A549 (cell line): ENCODE measurements around the gene CAPN8.

Source experiments
- KDM5A ChIP-seq: fragments of 200-600 bp; sonication (generic); IDR thresholded peaks from 2 replicates; pipeline ENCODE4 v1.6.1; 2016; ENCODE audit warnings: antibody characterized with exemption, mild to moderate bottlenecking
- MAFK ChIP-seq: fragments of 450-650 bp; IDR thresholded peaks from 2 replicates; pipeline ENCODE4 v1.6.1; 2014; ENCODE audit not compliant: partially characterized antibody
- POLR2A ChIP-seq: IDR thresholded peaks from 2 replicates; pipeline ENCODE4 v1.6.1; 2012; ENCODE audit warnings: mild to moderate bottlenecking, low read length
- TF ChIP-seq, protein P1 (sequence below): fragments of >200 bp; sonication (Bioruptor Twin); formaldehyde crosslinking; IDR thresholded peaks from 3 replicates; pipeline ENCODE4 v1.5.1; 2016
- TF ChIP-seq, protein P2 (sequence below): fragments of 150-350 bp; IDR thresholded peaks from 2 replicates; pipeline ENCODE4 v1.6.1; 2014; ENCODE audit warnings: low read depth, mild to moderate bottlenecking, low read length

DNA sequence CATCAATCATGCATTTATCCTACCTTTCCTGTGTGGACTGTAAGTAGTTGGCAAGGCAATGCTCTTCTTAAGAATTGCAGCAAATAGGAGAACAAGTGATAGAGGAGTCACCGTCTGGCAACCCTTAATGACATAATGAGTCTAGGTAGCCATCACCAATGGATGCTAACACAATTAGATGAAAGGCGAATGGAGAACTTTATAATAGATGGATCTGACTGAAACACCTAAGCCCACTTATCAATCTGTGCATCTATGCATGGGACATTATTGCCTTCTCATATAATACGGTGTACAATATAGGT, 18.9 kb upstream of the CAPN8 start:
- TF ChIP-seq, protein P1, sequence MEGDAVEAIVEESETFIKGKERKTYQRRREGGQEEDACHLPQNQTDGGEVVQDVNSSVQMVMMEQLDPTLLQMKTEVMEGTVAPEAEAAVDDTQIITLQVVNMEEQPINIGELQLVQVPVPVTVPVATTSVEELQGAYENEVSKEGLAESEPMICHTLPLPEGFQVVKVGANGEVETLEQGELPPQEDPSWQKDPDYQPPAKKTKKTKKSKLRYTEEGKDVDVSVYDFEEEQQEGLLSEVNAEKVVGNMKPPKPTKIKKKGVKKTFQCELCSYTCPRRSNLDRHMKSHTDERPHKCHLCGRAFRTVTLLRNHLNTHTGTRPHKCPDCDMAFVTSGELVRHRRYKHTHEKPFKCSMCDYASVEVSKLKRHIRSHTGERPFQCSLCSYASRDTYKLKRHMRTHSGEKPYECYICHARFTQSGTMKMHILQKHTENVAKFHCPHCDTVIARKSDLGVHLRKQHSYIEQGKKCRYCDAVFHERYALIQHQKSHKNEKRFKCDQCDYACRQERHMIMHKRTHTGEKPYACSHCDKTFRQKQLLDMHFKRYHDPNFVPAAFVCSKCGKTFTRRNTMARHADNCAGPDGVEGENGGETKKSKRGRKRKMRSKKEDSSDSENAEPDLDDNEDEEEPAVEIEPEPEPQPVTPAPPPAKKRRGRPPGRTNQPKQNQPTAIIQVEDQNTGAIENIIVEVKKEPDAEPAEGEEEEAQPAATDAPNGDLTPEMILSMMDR = no peak; the same call in 2 of the 3 replicates
- TF ChIP-seq, protein P2, sequence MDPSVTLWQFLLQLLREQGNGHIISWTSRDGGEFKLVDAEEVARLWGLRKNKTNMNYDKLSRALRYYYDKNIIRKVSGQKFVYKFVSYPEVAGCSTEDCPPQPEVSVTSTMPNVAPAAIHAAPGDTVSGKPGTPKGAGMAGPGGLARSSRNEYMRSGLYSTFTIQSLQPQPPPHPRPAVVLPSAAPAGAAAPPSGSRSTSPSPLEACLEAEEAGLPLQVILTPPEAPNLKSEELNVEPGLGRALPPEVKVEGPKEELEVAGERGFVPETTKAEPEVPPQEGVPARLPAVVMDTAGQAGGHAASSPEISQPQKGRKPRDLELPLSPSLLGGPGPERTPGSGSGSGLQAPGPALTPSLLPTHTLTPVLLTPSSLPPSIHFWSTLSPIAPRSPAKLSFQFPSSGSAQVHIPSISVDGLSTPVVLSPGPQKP = no peak
- TF ChIP-seq MAFK (no peak), POLR2A (no peak), KDM5A (no peak)
